ENCODE results near the gene ABCG4.
"Not testable (repeated sequence)": the region's sequence is repeated elsewhere in the genome, so short reads cannot be mapped to it uniquely, and the experiment has no call there.

The ABCG4 gene

GRCh38 chr11:119149018-119149785, at the start of gene ABCG4:
TSS of gene ABCG4 (plus strand) at chr11:119149052. CDS start at chr11:119149966, 914 bp downstream.
- DNase-seq, result no peak

GRCh38 chr11:119099711-119100110, 49.1 kb upstream of the ABCG4 start:
- DNase-seq, result no peak

DNA sequence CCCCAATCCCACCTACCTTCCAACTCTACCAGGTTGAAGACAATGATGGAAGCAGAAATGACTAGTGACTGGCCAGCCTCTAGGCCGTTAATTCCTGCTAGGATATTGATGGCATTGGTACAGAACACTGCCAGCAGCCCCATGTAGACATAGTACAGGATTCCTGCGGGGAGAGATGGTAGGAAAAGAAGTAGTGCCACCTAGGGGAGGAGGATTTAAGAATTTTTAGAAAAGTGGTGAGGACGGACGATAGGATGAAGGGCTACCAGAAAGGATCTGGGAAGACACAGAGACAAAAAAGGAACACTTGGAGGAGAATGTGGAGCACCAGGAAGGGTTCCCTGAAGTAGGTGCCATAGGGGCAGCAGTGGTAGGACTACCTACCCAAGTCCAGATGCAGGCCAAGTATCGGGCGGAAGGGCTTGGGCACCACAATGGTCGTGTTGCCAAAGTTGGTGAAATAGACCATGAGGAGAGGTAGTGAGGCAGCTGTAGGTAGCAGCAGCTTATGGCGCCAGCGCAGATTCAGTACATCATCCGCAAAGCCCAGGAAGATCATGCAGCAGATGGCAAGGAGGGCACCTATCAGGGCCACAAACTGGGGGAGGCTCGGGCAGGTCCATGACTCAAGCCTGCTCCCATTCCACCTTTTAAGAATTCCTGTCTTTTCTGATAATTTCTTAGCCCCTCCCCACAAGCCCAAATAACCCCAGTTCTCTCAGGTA, 48.4 kb upstream of the ABCG4 start:
- DNase-seq, result peak; percentile 9

DNA sequence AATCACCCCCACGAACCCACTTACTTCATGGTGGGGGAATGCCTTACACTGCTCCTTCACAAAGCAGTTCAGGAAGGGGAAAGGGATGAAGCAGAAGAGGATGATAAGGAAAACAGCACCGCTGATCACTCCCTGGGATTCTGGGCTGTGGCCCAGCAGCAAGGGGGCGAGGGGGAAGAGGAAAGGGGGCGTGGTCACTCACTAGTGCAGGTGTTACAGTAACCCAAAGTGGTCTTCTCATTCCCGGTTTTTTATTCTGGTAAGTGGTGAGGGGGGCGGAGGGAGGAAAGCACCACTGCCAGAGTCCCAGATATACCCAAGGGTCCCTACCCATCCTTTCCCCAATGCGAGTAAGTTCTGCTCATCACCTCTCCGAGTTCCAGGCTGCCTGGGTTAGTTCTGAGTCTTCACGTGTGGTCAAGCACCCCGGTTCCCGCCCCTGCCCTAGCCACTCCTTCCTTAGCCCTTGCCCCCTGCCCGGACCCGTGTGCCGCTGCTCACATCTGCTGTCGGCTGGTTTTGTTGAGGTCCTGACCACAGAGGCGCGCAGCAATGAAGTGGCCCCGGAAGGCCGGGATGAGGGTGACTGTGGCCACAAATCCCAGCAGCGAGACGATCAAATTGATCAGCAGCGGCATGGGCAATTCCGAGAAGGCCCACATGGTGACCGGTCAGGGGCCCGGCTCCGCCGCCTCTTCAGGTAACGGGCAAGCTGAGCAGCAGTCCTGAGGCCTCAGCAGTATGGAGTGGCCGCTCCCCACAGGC, 47.7 kb upstream of the ABCG4 start:
- DNase-seq, result no peak

GRCh38 chr11:119101759-119102423, 47.0 kb upstream of the ABCG4 start, which contains the start of gene DPAGT1:
TSS of gene DPAGT1 (minus strand) at chr11:119101853. CDS start at chr11:119101655, 198 bp downstream.
- peak; percentile 91 for DNase-seq

DNA sequence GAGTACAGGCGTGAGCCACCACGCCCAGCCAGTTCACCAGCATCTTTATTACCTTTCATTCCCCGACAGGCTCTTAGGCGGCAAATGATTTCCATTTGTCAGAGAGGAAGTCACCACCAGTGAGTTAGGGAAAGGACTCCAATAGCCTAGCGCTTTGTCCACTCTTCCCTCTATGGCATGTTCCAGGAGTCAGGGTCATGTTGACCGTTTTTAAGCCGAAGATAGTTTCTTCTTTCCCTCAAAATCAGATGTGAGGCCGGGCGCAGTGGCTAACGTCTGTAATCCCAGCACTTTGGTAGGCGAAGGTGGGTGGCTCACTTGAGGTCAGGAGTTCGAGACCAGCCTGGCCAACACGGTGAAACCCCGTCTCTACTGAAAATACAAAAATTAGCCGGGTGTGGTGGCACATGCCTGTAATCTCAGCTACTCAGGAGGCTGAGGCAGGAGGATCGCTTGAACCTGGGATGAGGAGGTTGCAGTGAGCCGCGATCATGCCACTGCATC, 45.6 kb upstream of the ABCG4 start:
- not testable (repeated sequence) for DNase-seq

DNA sequence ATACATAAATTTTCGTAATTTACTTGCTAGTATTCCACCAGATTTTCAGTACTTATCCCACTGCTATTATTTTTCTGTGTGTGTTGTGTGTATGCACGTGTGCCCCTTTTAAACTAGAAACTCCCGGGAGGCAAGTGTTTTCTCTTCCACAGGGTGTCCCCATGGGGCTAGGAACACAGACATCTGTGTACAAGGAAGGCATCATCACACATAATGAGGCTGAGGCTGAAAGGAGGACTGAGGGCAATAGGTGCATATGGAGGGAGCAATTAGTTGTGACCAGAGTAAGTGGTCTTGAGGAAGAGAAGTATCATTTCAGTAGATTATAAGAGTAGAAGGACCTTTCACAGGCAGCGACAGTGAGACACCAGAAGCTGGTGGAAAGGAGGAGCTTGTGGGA, 45.1 kb upstream of the ABCG4 start:
- DNase-seq, result peak; percentile 24

DNA sequence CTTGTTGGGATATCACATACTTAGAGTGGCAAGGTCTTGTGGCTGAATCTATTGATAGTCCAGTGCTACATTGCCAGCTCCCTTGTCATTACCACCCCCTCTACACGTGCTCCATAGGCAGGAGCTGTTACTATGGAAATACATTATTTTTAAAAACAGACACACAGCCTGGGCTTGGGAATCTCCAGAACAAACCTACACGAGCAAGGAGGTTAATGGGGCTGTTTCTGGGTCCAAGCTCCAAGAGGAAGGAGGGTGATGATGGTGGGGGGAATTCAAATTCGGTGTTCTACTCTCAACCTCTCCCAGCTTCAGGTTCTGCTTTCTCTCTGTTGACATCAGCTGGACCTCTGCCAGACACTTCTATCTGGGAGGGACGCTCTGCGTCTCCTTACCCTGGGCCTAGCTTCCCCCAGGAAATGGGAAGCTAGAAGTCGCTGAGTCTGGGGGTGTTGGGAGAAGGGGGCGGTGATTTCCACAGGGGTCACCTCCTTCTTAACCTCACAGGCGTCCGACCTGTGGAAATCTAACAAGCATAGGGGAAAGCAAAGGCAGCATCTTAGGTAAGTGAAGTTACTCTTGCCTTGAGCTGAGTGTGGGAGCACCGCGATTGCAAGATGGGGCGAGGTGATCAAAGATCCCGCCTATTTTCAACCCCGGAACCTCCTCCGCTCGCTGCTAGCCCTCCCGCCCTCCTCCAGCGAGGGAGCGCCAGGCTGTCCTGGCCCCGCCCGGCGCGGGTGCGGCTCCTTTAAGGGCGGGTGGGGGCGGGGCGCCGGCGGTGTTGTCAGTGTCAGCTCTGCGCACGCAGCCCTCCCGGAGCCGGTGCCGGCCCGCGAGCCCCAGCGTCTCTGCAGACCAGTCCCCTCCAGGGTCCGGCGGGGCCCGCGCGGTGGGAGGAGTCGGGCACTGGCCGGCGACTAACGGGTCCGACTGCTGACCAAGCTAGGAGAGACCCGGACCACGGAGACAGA, 42.0 kb upstream of the ABCG4 start, which contains the start of gene C2CD2L:
C2CD2L (plus strand) TSS at position 781 of the 974 bp plus-strand sequence. CDS start 398 bp downstream, outside the sequence.
- DNase-seq, result peak; percentile 56

- no peak for DNase-seq
These were observed 41.2 kb upstream of the ABCG4 start for GRCh38 chr11:119107538-119108145.

DNA sequence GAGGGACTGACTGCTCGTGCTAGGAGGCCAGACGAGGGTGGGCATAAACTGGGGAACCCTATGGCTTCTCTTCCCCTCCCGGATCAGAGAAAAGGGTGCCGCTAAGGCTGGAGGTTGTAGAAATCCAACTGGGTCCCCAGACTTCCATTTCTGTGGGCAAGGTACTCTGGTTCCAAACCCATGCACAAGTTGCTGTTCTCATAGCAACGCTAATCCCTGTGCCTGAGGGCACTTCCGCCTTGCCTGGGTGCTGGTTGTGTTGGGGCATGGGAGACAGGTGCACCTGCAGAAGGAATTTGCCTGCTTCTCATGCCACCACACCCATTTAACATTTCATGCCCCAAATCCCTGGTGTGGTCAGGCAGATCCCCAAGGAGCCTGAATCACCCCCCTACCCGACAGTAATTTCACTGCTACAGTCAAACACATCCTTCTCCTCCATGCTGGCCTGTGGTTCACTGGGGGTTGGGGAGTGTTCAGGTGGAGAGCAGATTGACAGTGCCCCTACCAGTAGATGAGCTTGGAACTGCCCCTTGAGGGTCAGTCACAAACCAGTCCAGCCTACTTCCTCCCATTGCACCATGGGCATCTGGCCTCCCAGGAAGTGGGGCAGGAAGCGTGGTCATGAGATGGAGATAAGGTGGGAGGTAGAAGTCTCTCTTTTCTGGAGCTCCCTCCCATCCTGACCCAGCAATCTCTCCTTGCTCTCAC, 40.6 kb upstream of the ABCG4 start:
- DNase-seq, result no peak

DNA sequence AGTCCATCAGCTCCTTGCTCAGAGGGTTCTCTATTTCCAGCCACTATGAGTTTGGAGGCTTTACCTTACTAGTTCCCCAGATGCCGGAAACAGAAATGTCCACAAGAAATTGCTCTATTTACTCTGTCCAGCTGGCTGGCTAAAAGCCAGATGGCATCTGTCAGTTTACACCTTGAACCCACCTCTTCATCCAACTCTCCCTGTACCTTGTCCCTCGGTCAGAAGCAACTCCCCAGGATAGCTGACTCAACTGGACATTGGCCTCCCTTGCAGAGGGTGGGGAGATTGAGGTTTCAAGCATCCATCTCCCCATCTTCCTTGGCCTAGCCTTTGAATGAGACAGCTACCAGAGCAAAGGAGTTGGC, 40.0 kb upstream of the ABCG4 start:
- no peak for DNase-seq

GRCh38 chr11:119109843-119110242, 39.0 kb upstream of the ABCG4 start:
- no peak for DNase-seq

DNA sequence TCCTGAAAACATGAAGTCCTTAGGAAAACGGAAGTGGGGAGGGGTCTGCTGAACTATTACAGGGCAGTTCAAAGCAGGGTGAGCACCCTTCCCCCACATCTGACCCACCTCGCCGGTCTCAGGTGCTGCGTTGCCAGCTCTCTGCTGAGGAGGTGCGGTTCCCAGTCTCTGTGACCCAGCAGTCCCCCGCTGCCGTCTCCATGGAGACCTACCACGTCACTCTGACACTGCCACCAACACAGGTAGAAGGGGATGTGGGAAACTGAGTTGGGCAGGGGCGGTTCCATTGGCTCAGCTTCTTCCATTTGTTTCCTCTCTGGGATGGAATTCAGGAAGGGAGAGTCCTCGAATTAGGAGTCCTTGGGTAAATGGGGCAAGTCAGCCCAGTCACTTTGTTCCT, 38.4 kb upstream of the ABCG4 start:
- DNase-seq, result no peak

- no peak for DNase-seq
These were observed 37.4 kb upstream of the ABCG4 start for GRCh38 chr11:119111361-119111925.

- no peak for DNase-seq
These were observed 36.4 kb upstream of the ABCG4 start for GRCh38 chr11:119112314-119113020.

GRCh38 chr11:119113716-119114115, 35.1 kb upstream of the ABCG4 start:
- no peak for DNase-seq

DNA sequence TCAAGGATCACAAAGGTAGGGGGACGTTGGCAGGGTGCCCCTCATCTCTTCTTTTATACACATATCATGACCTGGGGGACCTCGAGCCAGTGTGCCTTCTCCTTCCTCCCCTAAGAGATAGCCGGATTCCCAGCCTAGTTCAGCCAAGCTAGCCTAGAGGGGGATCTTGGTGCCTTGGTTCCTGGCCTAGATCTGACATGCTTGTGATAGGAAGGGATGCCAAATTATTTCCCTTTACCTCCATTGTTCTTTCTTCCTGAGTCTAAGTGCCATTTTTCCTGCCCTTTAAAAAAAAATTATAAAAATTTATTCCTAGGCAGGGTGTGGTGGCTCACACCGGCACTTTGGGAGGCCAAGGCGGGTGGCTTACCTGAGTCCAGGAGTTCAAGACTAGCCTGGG, 34.5 kb upstream of the ABCG4 start:
- no peak for DNase-seq

GRCh38 chr11:119115484-119116234, 33.2 kb upstream of the ABCG4 start:
- no peak for DNase-seq

DNA sequence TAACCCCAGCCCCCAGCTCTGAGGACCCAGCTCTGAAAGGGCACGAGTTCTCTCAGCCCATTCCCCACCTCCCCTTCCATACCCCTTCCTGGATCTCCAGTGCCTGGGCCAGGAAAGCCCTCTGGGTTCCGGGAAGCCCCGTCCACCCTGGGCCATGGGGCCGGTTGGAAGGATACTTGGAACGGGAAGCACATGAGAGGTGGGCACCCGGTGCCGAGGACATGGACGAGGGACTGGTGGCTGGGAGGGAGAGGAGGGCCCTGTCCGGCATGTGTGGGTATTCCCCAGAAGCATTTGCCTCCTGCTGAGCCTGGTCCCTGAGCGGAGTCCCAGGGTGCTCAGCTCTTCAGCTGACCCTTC, 32.6 kb upstream of the ABCG4 start:
- no peak for DNase-seq
